ENCODE data around the gene PLA1A. TPM values are rescaled to one million over a fixed set of nuclear protein-coding genes. Genes with fewer than 3 reads are reported as not detected.

The PLA1A gene
- total RNA-seq, 1 donor from 2014 or later = not detected

DNA sequence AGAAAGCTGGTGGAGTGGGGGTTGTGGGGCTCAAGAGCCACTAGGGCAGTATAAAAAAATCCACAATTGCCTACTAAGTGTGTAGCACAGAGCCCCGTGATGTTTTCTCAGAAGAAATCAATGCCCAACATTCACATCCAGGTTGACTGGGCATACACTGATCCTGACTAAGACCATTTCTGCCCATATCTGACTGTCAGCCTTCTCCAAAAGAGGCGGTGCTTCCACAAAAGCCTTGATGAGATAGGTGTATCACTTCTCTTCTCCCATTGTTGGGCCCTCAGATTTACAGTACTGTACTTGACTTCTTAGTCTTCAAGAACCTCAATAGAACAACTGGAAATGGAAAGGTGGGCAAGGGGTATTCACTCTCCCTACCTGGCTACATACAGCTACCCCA is 61.3 kb downstream of the PLA1A start:
- Histone ChIP-seq H3K4me3 (ENCODE audit: low read length in 3 of 3) (peak overlapping the region; percentile 76 to 88 (median 86)), H3K36me3 (ENCODE audit: control insufficient read depth in 3 of 3, insufficient read depth in 3 of 3, low read length in 3 of 3) (peaks cover 13 to 20% (median 13%) of the 10 kb centered on the region in 3 donors), H3K4me1 (ENCODE audit: control insufficient read depth in 3 of 3, insufficient read depth in 3 of 3, low read length in 3 of 3) (peaks cover 45 to 63% (median 56%) of the 10 kb centered on the region in 3 donors), H3K9ac (ENCODE audit: low read depth in 1 of 3, low read length in 3 of 3) (peak overlapping the region; percentile 82 to 95 (median 95)), H3K27me3 (ENCODE audit: control insufficient read depth in 3 of 3, insufficient read depth in 3 of 3, low read length in 3 of 3) (no peaks in the 10 kb centered on the region), H3K27ac (ENCODE audit: low read depth, low read length) (peak overlapping the region; percentile 88), H3K9me3 (ENCODE audit: control insufficient read depth in 3 of 3, low read length in 3 of 3) (no peaks in the 10 kb centered on the region)

DNA sequence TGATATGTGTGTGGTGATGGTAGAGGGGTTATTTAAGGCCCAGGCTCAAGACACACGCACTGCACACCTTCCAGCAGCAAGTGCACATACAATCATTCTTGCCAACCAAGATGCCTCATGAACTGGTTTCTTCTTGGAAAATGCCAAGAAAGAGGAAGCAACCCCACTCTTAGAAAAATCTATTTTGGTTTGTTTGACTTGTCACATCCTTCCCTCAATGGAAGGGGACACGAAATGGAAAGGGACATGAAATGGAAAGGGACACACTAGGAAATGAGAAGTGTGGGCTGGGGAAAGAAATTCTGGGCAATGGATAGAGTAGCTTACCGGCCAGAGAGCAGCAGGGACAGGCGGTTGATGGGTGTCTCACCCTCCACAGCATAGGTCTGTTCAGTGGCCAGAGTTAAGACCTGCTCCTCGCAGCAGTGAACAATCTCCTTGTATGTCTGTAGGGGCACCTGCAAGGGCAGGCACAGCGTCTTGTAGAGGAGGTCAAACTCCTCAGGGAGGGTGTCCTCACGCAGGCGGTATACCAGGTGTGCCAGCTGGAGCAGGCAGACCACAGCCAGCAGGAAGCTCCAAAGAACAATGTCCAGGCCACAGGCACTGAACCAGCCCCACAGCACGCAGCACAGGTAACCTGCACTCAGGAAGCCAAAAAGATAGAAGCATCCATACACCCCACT is 62.1 kb downstream of the PLA1A start:
- H3K27me3 ChIP-seq (ENCODE audit: control insufficient read depth in 3 of 3, insufficient read depth in 3 of 3, low read length in 3 of 3) = no peaks in the 10 kb centered on the region
- peak overlapping the region; percentile 82 to 95 (median 95) for H3K9ac ChIP-seq (ENCODE audit: low read depth in 1 of 3, low read length in 3 of 3)
- H3K9me3 ChIP-seq (ENCODE audit: control insufficient read depth in 3 of 3, low read length in 3 of 3) = no peaks in the 10 kb centered on the region
- H3K27ac ChIP-seq (ENCODE audit: low read depth, low read length) = peak overlapping the region; percentile 88
- peaks cover 11 to 20% (median 13%) of the 10 kb centered on the region in 3 donors for H3K36me3 ChIP-seq (ENCODE audit: control insufficient read depth in 3 of 3, insufficient read depth in 3 of 3, low read length in 3 of 3)
- H3K4me3 ChIP-seq (ENCODE audit: low read length in 3 of 3) = peak overlapping the region; percentile 76 to 88 (median 86)
- peaks cover 45 to 64% (median 55%) of the 10 kb centered on the region in 3 donors for H3K4me1 ChIP-seq (ENCODE audit: control insufficient read depth in 3 of 3, insufficient read depth in 3 of 3, low read length in 3 of 3)

DNA sequence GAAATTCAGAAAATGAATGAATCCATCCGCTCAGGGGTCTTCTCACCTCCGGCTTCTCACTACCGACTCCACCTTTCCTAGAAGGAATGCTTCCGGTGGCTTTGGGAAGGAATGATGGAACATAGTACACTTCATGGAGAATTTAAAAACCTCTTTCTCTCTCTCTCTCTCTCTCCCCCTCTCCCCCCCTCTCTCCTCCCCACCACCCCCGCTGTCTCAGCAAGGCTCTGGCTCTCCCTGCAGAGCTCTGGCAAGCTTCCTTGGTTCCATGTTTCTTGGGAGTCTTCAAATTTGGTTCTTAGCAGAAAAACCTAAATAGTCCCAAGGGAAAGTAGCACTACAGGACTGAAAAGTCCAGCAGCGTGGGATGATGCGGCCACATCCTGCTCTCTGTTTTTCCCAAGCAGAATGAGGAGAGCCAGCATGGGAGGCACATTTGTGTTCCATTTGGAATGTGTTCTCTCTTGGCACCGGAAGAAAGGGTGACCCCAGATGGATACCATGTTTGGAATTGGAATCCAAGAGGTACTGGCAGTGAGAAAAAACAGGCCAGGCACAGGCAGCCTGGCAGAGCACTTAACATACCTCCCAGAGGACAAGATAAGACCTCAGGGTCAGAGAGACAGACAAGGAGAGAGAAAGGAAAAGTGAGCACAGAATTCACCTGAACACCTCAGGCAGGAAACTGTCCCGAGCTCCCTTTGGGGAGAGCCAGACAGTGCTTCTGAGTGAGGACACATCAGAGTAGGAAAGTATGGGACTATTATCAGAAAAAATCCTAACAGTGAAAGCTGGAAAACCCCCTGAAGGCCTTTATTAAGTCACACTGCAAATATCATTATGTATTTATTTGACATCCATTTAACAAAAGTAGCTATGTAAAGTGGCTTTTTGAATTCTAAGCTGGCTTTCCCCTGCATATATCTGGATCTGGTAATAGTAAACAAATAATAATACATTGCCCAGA is 63.1 kb downstream of the PLA1A start, which contains the start of gene POPDC2:
Gene POPDC2, minus strand, starts transcription at position 116 of the 967 bp plus-strand sequence. CDS start 166 bp downstream, outside the sequence.
- H3K27me3 ChIP-seq (ENCODE audit: control insufficient read depth in 3 of 3, insufficient read depth in 3 of 3, low read length in 3 of 3) = no peaks in the 10 kb centered on the region
- H3K9me3 ChIP-seq (ENCODE audit: control insufficient read depth in 3 of 3, low read length in 3 of 3) = no peaks in the 10 kb centered on the region
- peak within 1 kb of the TSS; percentile 76 to 88 (median 86) for H3K4me3 ChIP-seq (ENCODE audit: low read length in 3 of 3)
- peaks cover 53 to 71% (median 59%) of the 10 kb centered on the region in 3 donors for H3K4me1 ChIP-seq (ENCODE audit: control insufficient read depth in 3 of 3, insufficient read depth in 3 of 3, low read length in 3 of 3)
- H3K9ac ChIP-seq (ENCODE audit: low read depth in 1 of 3, low read length in 3 of 3) = peak within 1 kb of the TSS; percentile 82 to 95 (median 95)
- peaks cover 11 to 20% (median 13%) of the 10 kb centered on the region in 3 donors for H3K36me3 ChIP-seq (ENCODE audit: control insufficient read depth in 3 of 3, insufficient read depth in 3 of 3, low read length in 3 of 3)
- peak within 1 kb of the TSS; percentile 88 for H3K27ac ChIP-seq (ENCODE audit: low read depth, low read length)

DNA sequence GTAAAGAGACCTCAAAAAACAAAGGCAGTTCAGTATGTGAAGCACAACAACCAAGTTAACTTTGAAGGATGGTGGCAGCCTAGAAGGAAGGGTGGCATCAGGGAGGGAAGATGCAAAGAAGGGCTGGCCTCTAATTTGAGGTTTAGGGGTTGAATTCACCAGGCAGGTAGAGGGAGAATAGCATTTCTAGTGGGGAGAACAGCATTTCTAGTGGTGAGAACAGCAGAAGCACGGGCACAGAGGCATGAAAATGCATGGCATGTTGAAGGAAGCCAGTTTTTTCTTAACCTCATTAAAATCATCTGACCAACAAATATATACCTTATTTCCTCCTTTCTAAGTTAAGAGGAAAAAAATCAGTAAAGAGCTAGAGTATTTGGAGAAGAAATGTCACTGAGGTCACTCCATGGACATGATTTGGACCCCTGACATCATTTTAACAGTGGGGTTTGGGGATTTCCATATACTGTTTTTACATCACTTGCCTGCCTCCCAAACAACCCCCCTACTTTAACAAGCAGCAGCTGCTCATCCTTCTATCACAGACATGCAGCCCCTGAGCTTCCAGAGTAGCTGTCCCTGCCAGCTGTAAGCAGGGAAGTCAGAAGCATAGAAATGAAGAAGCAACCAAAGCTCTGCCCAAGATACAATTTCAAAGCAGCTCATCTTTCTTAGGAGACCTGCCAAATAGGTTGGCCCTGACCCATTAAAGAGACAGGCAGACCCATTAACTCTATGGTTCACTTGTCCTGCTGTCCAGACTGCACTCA is 65.1 kb downstream of the PLA1A start:
- Histone ChIP-seq H3K27me3 (ENCODE audit: control insufficient read depth in 3 of 3, insufficient read depth in 3 of 3, low read length in 3 of 3) (no peaks in the 10 kb centered on the region), H3K36me3 (ENCODE audit: control insufficient read depth in 3 of 3, insufficient read depth in 3 of 3, low read length in 3 of 3) (peaks cover 0 to 9% (median 0%) of the 10 kb centered on the region in 3 donors), H3K4me3 (ENCODE audit: low read length in 3 of 3) (no peak overlapping the region), H3K9me3 (ENCODE audit: control insufficient read depth in 3 of 3, low read length in 3 of 3) (no peaks in the 10 kb centered on the region), H3K27ac (ENCODE audit: low read depth, low read length) (peak overlapping the region; percentile 88), H3K4me1 (ENCODE audit: control insufficient read depth in 3 of 3, insufficient read depth in 3 of 3, low read length in 3 of 3) (peaks cover 39 to 63% (median 44%) of the 10 kb centered on the region in 3 donors), H3K9ac (ENCODE audit: low read depth in 1 of 3, low read length in 3 of 3) (peak overlapping the region; percentile 46 to 69 (median 61))

DNA sequence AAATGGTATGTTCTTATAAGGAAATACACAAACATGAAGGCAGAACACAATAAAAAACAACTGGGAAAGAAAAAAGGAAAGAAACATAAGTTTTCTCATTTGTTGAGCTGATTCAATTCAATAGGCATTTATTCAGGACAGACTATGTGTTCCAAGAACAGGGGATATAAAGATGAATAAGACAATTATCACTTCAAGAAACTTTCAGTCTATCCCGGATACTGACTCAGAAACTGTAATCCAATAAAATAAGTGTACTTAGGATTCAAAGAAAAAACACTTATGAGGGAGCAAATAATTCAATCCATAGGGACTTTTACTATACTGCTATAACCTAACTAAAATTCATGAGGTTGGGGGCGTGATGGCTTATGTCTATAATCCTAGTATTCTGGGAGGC is 66.2 kb downstream of the PLA1A start:
- Histone ChIP-seq H3K9ac (ENCODE audit: low read depth in 1 of 3, low read length in 3 of 3) (peak overlapping the region in 1 of 3 donors; percentile 9), H3K4me3 (ENCODE audit: low read length in 3 of 3) (no peak overlapping the region), H3K27ac (ENCODE audit: low read depth, low read length) (peak overlapping the region; percentile 88), H3K9me3 (ENCODE audit: control insufficient read depth in 3 of 3, low read length in 3 of 3) (no peaks in the 10 kb centered on the region), H3K27me3 (ENCODE audit: control insufficient read depth in 3 of 3, insufficient read depth in 3 of 3, low read length in 3 of 3) (no peaks in the 10 kb centered on the region), H3K36me3 (ENCODE audit: control insufficient read depth in 3 of 3, insufficient read depth in 3 of 3, low read length in 3 of 3) (peaks cover 4 to 6% (median 4%) of the 10 kb centered on the region in 3 donors), H3K4me1 (ENCODE audit: control insufficient read depth in 3 of 3, insufficient read depth in 3 of 3, low read length in 3 of 3) (peaks cover 39 to 59% (median 44%) of the 10 kb centered on the region in 3 donors)

DNA sequence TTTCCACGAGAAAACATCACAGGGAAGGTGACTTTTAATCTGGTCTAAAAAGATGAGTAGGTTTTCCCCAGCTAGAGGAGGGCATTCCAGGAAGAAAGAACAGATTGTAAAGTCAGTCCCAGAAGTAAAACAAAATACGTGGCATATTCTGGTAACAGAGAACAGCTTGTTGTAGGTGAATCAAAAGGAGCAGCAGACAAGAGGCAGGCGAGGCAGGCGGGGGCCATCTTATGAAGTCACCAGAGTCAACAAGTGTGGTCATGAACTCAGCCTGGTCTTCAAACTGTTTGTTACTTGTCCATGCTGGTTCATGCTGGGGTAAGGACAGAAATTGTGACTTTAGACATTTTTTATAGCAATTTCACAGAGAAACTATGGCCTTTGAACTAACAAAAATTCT is 66.7 kb downstream of the PLA1A start:
- Histone ChIP-seq H3K36me3 (ENCODE audit: control insufficient read depth in 3 of 3, insufficient read depth in 3 of 3, low read length in 3 of 3) (peaks cover 4 to 7% (median 6%) of the 10 kb centered on the region in 3 donors), H3K27ac (ENCODE audit: low read depth, low read length) (peak overlapping the region; percentile 88), H3K9me3 (ENCODE audit: control insufficient read depth in 3 of 3, low read length in 3 of 3) (no peaks in the 10 kb centered on the region), H3K4me3 (ENCODE audit: low read length in 3 of 3) (no peak overlapping the region), H3K27me3 (ENCODE audit: control insufficient read depth in 3 of 3, insufficient read depth in 3 of 3, low read length in 3 of 3) (no peaks in the 10 kb centered on the region), H3K4me1 (ENCODE audit: control insufficient read depth in 3 of 3, insufficient read depth in 3 of 3, low read length in 3 of 3) (peaks cover 39 to 56% (median 44%) of the 10 kb centered on the region in 3 donors), H3K9ac (ENCODE audit: low read depth in 1 of 3, low read length in 3 of 3) (peak overlapping the region; percentile 29 to 69 (median 63))

DNA sequence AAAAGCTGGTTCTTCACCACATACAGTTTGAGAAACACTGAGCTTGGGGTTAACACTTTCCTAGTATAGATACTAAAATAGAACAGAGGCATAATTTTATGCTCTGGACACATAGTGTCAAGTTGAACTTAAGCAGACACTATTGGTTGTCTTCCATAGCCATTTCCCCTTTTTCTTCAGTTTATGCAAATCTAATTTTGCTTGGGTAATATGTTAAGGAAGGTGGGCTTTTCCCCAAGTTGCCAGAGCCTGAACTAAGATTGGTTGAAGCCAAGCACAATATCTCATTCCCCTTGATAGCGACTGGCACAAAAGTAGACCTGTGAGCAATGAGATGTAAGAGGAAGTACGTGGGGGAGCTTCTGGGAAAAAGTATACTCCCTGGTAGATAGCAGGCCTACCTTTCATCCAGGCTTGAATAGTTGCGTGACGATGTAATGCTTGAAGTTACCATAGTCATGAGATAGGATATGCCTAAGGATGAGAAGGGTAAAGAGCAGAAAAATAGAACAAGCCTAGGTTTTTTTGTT is 67.2 kb downstream of the PLA1A start:
- no peaks in the 10 kb centered on the region for H3K27me3 ChIP-seq (ENCODE audit: control insufficient read depth in 3 of 3, insufficient read depth in 3 of 3, low read length in 3 of 3)
- H3K27ac ChIP-seq (ENCODE audit: low read depth, low read length) = peak overlapping the region; percentile 88
- peak overlapping the region; percentile 39 to 69 (median 63) for H3K9ac ChIP-seq (ENCODE audit: low read depth in 1 of 3, low read length in 3 of 3)
- H3K4me3 ChIP-seq (ENCODE audit: low read length in 3 of 3) = peak overlapping the region in 2 of 3 donors; percentile 0 to 18
- H3K9me3 ChIP-seq (ENCODE audit: control insufficient read depth in 3 of 3, low read length in 3 of 3) = no peaks in the 10 kb centered on the region
- H3K4me1 ChIP-seq (ENCODE audit: control insufficient read depth in 3 of 3, insufficient read depth in 3 of 3, low read length in 3 of 3) = peaks cover 41 to 53% (median 45%) of the 10 kb centered on the region in 3 donors
- peaks cover 1 to 7% (median 6%) of the 10 kb centered on the region in 3 donors for H3K36me3 ChIP-seq (ENCODE audit: control insufficient read depth in 3 of 3, insufficient read depth in 3 of 3, low read length in 3 of 3)

DNA sequence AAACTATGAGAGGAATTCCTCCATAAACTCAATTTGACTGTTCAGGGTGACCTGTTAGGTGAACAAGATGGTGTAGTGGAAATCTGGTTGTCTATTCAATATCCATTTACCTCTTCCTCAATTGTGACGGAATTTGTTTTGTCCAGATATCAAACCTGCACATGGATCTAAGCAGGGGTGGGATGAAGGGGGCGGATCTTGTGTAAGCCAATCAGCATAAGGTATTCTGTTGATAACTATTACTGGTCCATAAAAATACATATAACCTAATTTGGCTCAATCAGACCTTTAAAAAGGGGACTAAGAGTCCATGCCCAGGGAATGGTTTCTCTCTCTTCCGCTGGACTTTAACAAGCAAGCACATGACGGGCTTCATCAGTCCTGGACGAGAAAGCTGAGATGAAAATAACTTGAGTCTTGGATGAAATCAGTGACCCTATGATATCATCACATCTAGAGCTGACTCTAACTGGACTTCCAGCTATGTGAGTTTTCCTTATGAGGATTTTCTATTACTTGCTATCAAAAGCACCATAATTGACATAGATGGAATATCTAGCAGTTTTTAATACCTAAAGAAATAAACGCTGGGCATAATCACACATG is 68.4 kb downstream of the PLA1A start:
- H3K27me3 ChIP-seq (ENCODE audit: control insufficient read depth in 3 of 3, insufficient read depth in 3 of 3, low read length in 3 of 3) = no peaks in the 10 kb centered on the region
- H3K36me3 ChIP-seq (ENCODE audit: control insufficient read depth in 3 of 3, insufficient read depth in 3 of 3, low read length in 3 of 3) = peaks cover 0 to 13% (median 7%) of the 10 kb centered on the region in 3 donors
- peak overlapping the region; percentile 88 for H3K27ac ChIP-seq (ENCODE audit: low read depth, low read length)
- no peaks in the 10 kb centered on the region for H3K9me3 ChIP-seq (ENCODE audit: control insufficient read depth in 3 of 3, low read length in 3 of 3)
- no peak overlapping the region for H3K4me3 ChIP-seq (ENCODE audit: low read length in 3 of 3)
- peaks cover 43 to 48% (median 44%) of the 10 kb centered on the region in 3 donors for H3K4me1 ChIP-seq (ENCODE audit: control insufficient read depth in 3 of 3, insufficient read depth in 3 of 3, low read length in 3 of 3)
- H3K9ac ChIP-seq (ENCODE audit: low read depth in 1 of 3, low read length in 3 of 3) = no peak overlapping the region
